HPDE6-E6E7 (cell line): ENCODE data around the gene TREML1.

Experiments
- DNase-seq: peaks from one replicate; pipeline ENCODE4 v3.0.0; 2011; ENCODE audit warnings: missing footprints; ENCODE audit errors: extremely low spot score

The TREML1 gene

GRCh38 chr6:41177695-41178094, 23.5 kb upstream of the TREML1 start:
- DNase-seq = no peak

GRCh38 chr6:41177287-41177686, 23.1 kb upstream of the TREML1 start:
- DNase-seq = no peak

GRCh38 chr6:41176189-41176588, 22.0 kb upstream of the TREML1 start:
- no peak for DNase-seq

DNA sequence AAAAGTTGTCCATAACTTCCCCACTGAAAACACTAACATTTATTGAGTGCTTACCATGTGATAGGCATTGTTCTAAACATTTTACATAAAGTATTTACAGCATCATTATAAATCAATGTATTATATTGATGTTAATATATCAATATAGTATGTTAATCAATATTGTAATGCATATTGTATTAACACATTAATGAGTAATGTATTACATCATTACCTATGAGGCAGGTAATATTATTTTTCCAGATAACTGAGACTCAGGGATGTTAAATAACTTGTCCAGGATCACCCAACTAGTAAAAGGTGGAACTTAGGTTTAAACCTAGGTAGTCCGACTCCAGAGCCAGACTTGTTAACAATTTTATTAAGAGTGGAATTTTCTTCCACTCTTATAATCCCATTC, 20.9 kb upstream of the TREML1 start:
- no peak for DNase-seq

DNA sequence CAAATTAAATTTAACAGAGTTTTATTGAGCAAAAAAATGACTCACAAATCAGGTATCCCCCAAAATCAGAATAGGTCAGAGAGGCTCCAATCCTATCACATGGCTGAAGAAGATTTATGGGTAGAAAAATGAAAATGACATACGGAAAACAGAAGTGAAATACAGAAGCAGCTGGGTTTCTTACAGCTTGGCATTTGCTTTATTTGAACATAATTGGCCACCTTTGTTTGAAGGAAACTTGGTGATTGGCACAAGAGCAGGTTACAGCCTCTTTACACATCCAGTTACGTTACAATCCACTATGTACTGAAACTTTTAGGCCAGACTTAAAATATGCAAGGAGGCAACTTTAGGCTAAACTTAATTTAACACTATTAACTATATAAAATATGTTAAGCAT, 20.5 kb upstream of the TREML1 start:
- DNase-seq = no peak

DNA sequence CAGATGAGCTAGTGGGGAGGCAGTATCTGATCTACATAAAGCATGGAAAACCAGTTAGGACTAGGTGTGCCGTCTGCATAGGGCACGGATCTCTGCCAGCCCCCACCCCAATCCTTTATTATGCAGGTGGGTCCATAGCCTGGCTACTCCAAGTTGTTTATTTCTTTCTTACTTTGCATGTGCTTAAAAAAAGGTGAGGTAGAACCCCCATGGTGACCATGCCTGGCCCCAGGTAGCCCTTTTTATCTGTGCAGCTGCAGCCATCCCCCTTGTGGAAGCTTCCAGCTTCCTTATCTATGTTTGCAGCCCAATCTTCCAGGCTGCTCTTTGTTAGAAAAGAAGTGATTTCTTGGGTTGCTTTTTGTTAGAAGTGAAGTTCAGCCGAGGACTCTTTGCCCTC, 17.8 kb upstream of the TREML1 start:
- no peak for DNase-seq

DNA sequence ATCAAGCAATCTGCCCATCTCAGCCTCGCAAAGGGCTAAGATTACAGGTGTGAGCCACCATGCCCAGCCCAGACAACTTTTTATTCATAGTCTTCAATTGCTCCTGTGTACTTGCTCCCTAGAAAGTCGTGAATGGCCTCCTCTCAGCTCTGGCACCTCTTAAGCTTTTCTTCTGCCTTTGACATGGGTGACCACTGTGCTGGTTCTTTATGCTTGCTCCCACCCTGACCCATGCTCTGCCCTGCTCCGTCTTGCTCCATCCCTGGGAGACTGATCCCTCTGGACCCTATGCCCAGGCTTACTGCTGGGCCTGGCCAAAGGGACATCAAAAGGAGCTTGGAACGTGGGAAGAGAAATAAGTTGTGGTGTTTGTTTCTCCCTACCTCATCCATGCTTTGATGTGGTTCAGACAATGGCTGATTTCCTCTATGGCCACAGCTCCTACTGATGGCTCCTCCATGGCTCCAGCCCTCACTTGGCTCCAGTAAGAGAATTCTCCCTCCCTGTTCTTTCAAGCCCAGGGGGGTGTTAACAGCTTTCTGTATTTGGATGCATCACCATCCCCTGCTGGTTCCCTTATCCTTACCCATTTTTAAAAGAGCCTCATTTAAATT, 16.5 kb upstream of the TREML1 start:
- no peak for DNase-seq

DNA sequence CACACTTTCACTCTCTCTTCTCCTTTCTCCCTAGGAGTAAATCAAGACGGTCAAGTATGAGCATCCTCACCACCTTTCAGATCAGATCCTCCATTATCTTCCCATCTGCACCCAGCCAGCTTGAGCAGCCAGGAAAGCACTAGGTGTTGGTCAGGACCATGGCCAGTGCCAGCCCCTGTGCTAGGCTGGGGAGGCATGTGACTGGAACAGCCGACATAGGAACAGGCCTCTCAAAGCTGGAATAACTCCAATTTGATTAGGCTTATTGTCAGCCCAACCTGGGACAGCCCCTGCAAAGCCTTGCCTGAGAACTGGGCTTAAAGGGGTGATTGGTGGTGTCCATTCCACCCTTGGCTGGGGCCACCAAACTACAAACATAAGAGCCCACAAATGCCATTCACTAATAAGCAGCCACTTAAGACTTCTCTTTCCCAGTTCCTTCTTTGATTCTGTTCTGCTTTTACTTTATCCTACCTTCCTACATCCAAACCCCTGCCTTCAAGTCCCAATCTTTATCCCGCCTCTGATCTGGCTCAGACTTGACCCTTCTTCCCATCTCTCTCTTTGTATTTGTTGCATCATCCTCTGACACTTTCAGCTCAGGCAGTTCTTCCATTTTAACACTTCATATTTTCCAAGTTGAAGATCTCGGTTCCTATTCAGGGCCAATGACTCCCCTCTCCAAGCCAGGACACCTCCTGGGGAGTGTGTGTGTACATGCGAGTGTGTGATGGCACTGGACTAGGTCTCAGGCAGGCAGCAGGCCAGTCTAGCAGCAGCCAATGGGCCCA, 13.2 kb upstream of the TREML1 start:
- no peak for DNase-seq

DNA sequence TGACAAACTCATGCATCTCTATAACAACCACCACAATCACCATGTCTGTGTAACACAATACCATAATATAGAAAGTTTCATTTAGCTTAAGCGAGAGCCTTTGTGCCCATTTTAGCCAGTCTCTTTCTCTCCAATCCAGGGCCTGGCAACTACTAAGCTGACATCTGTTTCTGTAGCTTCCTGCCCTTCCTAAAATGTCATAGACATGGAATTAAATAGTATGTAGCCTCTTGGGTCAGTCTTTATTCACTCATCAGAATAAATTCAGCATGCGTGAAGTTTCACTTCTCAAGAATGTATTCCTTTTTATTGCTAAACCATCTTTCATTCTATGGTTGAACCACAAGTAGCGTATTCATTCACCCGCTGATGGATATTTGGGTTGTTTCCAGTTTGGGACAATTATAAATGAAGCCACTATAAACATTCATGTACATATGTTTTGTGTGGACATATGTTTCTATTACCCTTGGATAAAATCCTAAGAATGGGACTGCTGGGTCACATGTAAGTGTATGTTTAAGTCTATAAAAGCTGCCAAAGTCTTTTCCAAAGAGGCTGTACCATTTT, 10.5 kb upstream of the TREML1 start:
- DNase-seq = no peak

DNA sequence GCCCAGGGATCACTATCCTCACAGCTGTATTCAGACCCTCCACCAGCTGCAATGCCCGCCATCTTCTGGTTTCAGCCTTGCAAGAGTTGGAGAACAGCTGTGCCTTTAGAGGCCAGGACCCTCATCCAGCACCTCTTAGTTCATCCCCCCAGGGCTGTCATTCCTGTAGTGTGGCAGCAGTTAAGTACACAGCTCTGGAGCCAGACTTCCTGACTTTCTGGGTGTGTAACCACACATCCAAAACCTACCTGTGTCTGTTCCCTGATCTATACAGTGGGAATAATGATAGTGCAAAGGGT, 9.2 kb upstream of the TREML1 start:
- DNase-seq = no peak

DNA sequence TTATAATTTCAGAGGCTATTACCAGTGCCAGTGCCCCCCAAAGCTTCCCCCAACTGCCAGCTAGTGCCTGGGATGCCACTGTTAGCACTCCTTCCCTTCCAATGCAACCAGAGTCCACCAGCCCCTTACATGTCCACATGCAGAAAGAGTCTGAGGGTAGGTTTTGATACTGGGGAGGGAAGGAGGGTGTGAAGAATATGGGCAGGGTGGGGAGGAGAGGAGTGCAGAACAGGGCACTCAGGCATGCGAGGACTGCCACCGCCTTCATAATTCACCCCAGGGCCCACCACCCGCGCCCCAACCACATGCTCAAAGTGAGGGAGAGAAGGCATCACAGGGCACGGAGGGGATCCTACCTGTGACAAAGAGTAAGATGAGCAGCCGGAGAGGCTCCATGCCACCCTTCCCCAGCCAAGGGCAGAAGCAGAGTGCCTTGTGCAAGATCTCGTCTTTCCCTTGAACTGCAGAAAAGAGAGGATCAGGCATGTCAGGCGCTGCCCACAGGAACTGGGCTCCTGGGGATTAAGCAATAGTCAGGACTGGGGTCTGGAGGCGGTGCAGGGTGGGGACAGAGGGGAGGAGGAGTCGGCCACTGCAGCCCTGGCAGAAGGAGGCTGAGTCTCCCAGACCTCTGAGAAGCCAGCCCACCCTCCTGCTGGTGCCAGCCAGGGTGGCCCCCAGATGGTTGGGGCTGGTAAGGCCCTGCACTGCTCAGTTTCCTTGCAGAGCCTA, 8.7 kb upstream of the TREML1 start, which contains the start of gene TREM2:
TREM2 (minus strand) TSS at position 430 of the 732 bp plus-strand sequence; CDS start at position 396, 34 bp downstream.
- DNase-seq = no peak

GRCh38 chr6:41161851-41162552, 7.9 kb upstream of the TREML1 start:
- no peak for DNase-seq

- DNase-seq = no peak
These were observed 7.2 kb upstream of the TREML1 start for GRCh38 chr6:41161380-41161779.

GRCh38 chr6:41160933-41161332, 6.8 kb upstream of the TREML1 start:
- no peak for DNase-seq

- no peak for DNase-seq
These were observed 5.4 kb upstream of the TREML1 start for GRCh38 chr6:41159415-41160082.

- DNase-seq = no peak
These were observed 3.2 kb upstream of the TREML1 start for GRCh38 chr6:41157323-41157722.

DNA sequence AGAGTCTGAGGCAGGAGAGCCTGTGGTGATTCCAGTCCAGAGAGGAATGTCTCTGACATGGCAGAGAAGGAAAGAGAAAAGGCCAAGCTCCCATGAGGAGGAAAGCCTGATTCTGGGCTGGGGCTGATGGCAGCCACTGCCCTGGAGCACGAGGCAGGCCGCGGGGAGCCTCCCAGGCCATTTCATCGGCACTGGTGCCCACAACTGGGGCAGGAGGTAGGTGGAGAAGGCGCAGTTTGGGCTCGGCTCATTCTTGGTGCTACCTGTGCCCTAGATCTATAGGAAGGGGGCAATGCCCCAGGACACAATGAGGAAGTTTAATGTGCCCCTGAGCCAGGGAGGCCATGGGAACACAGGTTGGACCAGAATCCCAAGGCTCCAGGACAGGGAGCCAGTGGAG, 2.6 kb upstream of the TREML1 start:
- DNase-seq = no peak

- DNase-seq = no peak
These were observed 1.9 kb upstream of the TREML1 start for GRCh38 chr6:41156001-41156400.

DNA sequence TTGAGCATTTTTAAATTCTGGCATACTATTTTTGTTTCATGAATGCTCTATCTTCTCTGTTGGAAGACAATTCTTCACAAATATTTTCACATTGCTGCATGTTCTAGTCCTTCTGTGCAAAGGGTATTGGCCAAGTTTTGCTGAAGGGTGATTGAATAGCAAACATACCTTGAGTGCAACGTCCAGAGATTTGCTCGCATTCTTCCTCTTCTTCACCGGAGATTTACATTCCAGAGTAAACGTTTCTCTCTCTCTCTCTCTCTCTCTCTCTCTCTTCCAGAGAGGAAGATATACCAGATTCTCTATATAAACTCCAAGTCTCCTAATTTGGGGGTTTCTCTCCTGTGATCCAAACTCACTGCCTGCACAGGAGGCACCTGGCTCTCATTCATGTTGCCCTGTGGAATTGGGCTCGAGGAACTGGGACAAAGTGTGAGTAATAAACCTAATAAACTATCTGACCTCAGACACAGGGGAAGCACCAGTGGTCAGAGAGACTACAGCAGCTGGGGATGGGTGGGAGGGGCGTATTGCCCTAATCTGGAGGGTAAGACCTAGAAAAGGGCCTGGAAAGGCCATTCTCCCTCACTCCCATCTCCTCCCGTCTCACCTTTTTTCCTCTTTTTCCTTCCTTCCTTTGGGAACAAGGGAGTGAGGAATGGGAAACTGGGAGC, 1.1 kb upstream of the TREML1 start:
- DNase-seq = no peak

DNA sequence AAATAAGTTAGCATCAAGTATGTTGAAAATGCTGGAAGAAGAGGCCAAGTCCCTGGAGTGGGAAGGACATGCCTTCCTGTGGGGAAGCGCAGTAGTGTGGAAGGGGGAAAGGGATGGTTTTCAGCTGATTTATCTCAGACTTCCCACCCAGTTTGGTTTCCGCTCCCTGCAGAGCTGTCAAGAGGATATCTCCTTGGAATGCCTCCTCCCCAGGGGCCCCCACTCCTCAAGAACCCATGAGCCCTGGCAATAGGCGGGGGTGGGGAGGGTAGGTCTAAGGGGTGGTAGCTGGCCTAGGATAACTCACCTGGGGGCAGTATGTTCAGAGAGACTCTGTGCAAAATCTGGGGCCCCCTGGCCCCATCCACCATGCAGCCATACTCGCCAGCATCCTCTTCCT, 696 bp downstream of the TREML1 start:
- no peak for DNase-seq

DNA sequence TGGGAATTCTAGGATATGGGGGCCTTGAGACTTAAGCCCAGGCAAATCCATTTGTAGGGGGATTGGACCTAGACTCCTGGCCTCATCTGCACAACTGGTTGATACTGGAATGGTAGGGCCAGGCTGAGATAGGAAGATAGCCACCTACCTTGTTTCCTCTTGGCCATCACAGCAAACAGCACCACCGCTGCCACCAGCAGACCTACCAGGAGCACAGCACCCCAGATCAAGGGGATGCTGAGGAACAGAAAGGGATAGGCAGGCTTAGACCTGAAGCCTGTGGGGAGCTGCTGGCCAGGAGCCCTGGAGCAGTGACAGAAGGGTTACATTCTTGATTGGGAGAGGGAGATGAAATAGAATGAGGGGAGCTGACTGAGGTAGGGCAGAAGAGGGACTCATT, 3.5 kb downstream of the TREML1 start:
- DNase-seq = no peak
